ENCODE measurements around the gene ASIC3. TPM values are rescaled to one million over a fixed set of nuclear protein-coding genes. Genes with fewer than 3 reads are reported as not detected.
A peak's percentile ranks its signal among the peaks of the same experiment; 100 is the strongest.

The ASIC3 gene
- total and polyA plus RNA-seq, 2 of the 8 experiments (the other 6 are each of a cell fraction or from before 2014, with no cell fraction given) = 1.6 to 1.9 TPM

- TF ChIP-seq CHD7 (IDR thresholded peaks at IDR 0.05; ENCODE audit: insufficient replicate concordance, low read length) = no peak
- TF ChIP-seq MAFK (IDR thresholded peaks at IDR 0.05; ENCODE audit: low read depth, low read length) = no peak
- TF ChIP-seq BCL11A (IDR thresholded peaks at IDR 0.05; ENCODE audit: low read depth in 2 of 2, low read length in 2 of 2) = no peak
- no peak for TF ChIP-seq BACH1 (IDR thresholded peaks at IDR 0.05; ENCODE audit: low read length)
- TF ChIP-seq JUN (IDR thresholded peaks at IDR 0.05; ENCODE audit: low read depth, low read length) = no peak
- no peak for TF ChIP-seq CHD1 (IDR thresholded peaks at IDR 0.05; ENCODE audit: low read depth, low read length)
- TF ChIP-seq HDAC2 (IDR thresholded peaks at IDR 0.05; ENCODE audit: borderline replicate concordance in 1 of 2, low read depth in 2 of 2, low read length in 2 of 2) = 0 out of 4 replicates have a peak, but pooled peaks of 1 of the 2 experiments have one; percentile 28
- TF ChIP-seq SIRT6 (IDR thresholded peaks at IDR 0.05; ENCODE audit: low read length) = no peak
- no peak for TF ChIP-seq NRF1 (IDR thresholded peaks at IDR 0.05; ENCODE audit: low read depth, low read length)
- no peak for TF ChIP-seq ZNF274 (IDR thresholded peaks at IDR 0.05; ENCODE audit: borderline replicate concordance, extremely low read depth, low read length)
These were observed 14.3 kb downstream of the ASIC3 start (continued) for GRCh38 chr7:151062399-151063211.
